Measurements from ENCODE around the gene ACSF3.

- TF ChIP-seq POLR2A (IDR thresholded peaks at IDR 0.05) (no peak), CTCF (IDR thresholded peaks at IDR 0.05) (no peak)
Observed at GRCh38 chr16:89136931-89137330, 43.3 kb downstream of the ACSF3 start.

Data from breast epithelium (tissue), 3 donors.